GM23338 (cell line): ENCODE results near the gene ERBB3. TPM values are rescaled to one million over a fixed set of nuclear protein-coding genes. Genes with fewer than 3 reads are reported as not detected.

Experiments used
- ATAC-seq: fragments of 200-7000 bp; cut with Tn5 transposase; 3 replicates; pipeline ENCODE4 v1.9.1; 2020
- DNase-seq: peaks from one replicate; pipeline ENCODE4 v3.0.0-alpha.2; 2015; ENCODE audit warnings: low spot score
- H2AFZ ChIP-seq: fragments of 200-600 bp; sonication (generic); 2 replicates; pipeline ENCODE4 v1.8.0; 2016; ENCODE audit warnings: antibody characterized with exemption, mild to moderate bottlenecking, moderate library complexity
- H3F3A ChIP-seq: fragments of 200-600 bp; sonication (generic); replicated peaks from 2 replicates; pipeline ENCODE4 v1.8.0; 2017; ENCODE audit warnings: antibody characterized with exemption, mixed run types, low read depth
- H3K27ac ChIP-seq: fragments of 200-600 bp; sonication (generic); 2 replicates; pipeline ENCODE4 v1.6.1; 2016; ENCODE audit warnings: low read depth
- H3K27me3 ChIP-seq: fragments of 200-600 bp; sonication (generic); 2 replicates; pipeline ENCODE4 v1.8.0; 2016; ENCODE audit warnings: mild to moderate bottlenecking, mixed run types, moderate library complexity; ENCODE audit not compliant: insufficient read depth
- H3K36me3 ChIP-seq: fragments of 200-600 bp; sonication (generic); 2 replicates; pipeline ENCODE4 v1.8.0; 2016; ENCODE audit warnings: mild to moderate bottlenecking; ENCODE audit not compliant: insufficient read depth
- H3K4me1 ChIP-seq: fragments of 200-600 bp; sonication (generic); 2 replicates; pipeline ENCODE4 v1.8.0; 2016; ENCODE audit warnings: mild to moderate bottlenecking, moderate library complexity; ENCODE audit not compliant: insufficient read depth
- H3K4me2 ChIP-seq: fragments of 200-600 bp; sonication (generic); 2 replicates; pipeline ENCODE4 v1.7.1; 2017; ENCODE audit warnings: mixed run types
- H3K4me3 ChIP-seq: fragments of 200-600 bp; sonication (generic); 2 replicates; pipeline ENCODE4 v1.6.1; 2016; ENCODE audit warnings: mixed run types
- H3K79me2 ChIP-seq: fragments of 200-600 bp; sonication (generic); replicated peaks from 2 replicates; pipeline ENCODE4 v1.8.0; 2017; ENCODE audit warnings: mild to moderate bottlenecking; ENCODE audit not compliant: insufficient read depth
- H3K9me2 ChIP-seq: fragments of 200-600 bp; sonication (generic); 2 replicates; pipeline ENCODE4 v1.8.0; 2017; ENCODE audit not compliant: insufficient read depth
- H4K20me1 ChIP-seq: fragments of 200-600 bp; sonication (generic); replicated peaks from 2 replicates; pipeline ENCODE4 v1.8.0; 2017; ENCODE audit warnings: mild to moderate bottlenecking; ENCODE audit not compliant: insufficient read depth
- H3K27ac Mint-ChIP-seq: 2 replicates; pipeline ENCODE4 v1.8.0; 2020; ENCODE audit warnings: inconsistent platforms, mild to moderate bottlenecking, moderate library complexity, mixed read lengths
- H3K27me3 Mint-ChIP-seq: 3 replicates; pipeline ENCODE4 v1.8.0; 2022; ENCODE audit warnings: low read depth, mild to moderate bottlenecking, moderate library complexity, mixed read lengths, inconsistent platforms; ENCODE audit not compliant: insufficient read depth, poor library complexity
- H3K36me3 Mint-ChIP-seq: 3 replicates; pipeline ENCODE4 v1.8.0; 2021; ENCODE audit warnings: low read depth, mild to moderate bottlenecking, inconsistent platforms, moderate library complexity, mixed read lengths
- H3K4me1 Mint-ChIP-seq: 3 replicates; pipeline ENCODE4 v1.8.0; 2020; ENCODE audit warnings: mild to moderate bottlenecking, inconsistent platforms, mixed read lengths
- H3K4me3 Mint-ChIP-seq: 3 replicates; pipeline ENCODE4 v1.8.0; 2021; ENCODE audit warnings: moderate library complexity, mild to moderate bottlenecking, inconsistent platforms, mixed read lengths
- H3K9me3 Mint-ChIP-seq: 3 replicates; pipeline ENCODE4 v1.8.0; 2020; ENCODE audit warnings: moderate library complexity, mild to moderate bottlenecking, inconsistent platforms, mixed read lengths
- CREB1 ChIP-seq: fragments of 250-450 bp; sonication (Bioruptor Pico); IDR thresholded peaks from 2 replicates; pipeline ENCODE4 v1.5.0; 2020; ENCODE audit warnings: low read depth, mild to moderate bottlenecking, moderate library complexity
- CTCF ChIP-seq, 2 experiments: fragments of 200-600 bp in 1 of 2; sonication (generic) in 1 of 2; conservative IDR thresholded peaks; 2 replicates each; pipeline versions ENCODE4 v1.5.1 to v1.6.1; 2016 to 2017; ENCODE audit warnings: antibody characterized with exemption in 2 of 2, low read depth in 2 of 2, mild to moderate bottlenecking in 2 of 2, moderate library complexity in 1 of 2
- ETS1 ChIP-seq: IDR thresholded peaks from 2 replicates; pipeline ENCODE4 v1.6.1; 2016; ENCODE audit warnings: antibody characterized with exemption
- EZH2phosphoT487 ChIP-seq: fragments of 200-600 bp; sonication (generic); IDR thresholded peaks from one replicate; pipeline ENCODE4 v1.8.1; 2018; ENCODE audit warnings: antibody characterized with exemption; ENCODE audit not compliant: unreplicated experiment
- JUNB ChIP-seq: IDR thresholded peaks from one replicate; pipeline ENCODE4 v1.6.1; 2016; ENCODE audit warnings: antibody characterized with exemption; ENCODE audit not compliant: unreplicated experiment
- NANOG ChIP-seq: IDR thresholded peaks from 2 replicates; pipeline ENCODE4 v1.6.1; 2016; ENCODE audit warnings: antibody characterized with exemption, borderline replicate concordance
- POLR2AphosphoS5 ChIP-seq: IDR thresholded peaks from 2 replicates; pipeline ENCODE4 v1.6.1; 2016; ENCODE audit warnings: antibody characterized with exemption, low read depth
- ZNF114 ChIP-seq: fragments of 250-450 bp; sonication (Bioruptor Pico); IDR thresholded peaks from 2 replicates; pipeline ENCODE4 v1.5.0; 2020; ENCODE audit warnings: mild to moderate bottlenecking, moderate library complexity
- ZNF331 ChIP-seq: fragments of 250-450 bp; sonication (Bioruptor Pico); IDR thresholded peaks from 2 replicates; pipeline ENCODE4 v1.5.0; 2020; ENCODE audit warnings: low read depth, mild to moderate bottlenecking, moderate library complexity
- ZNF462 ChIP-seq: fragments of 250-450 bp; sonication (Bioruptor Pico); IDR thresholded peaks from 2 replicates; pipeline ENCODE4 v1.5.0; 2020; ENCODE audit warnings: mild to moderate bottlenecking, moderate library complexity
- polyA plus RNA-seq: library from polyadenylated mRNA; unstranded; fragments of >200 nt; fragmentation: Nextera tagmentation; extraction: Ambion mirVana; gene quantifications from 2 replicates; pipeline ENCODE4 v1.2.1, GENCODE V29; 2016
- total RNA-seq: library from RNA; depleted of rRNA; stranded (reverse); fragments of >200 nt; shearing (Covaris generic); gene quantifications from 2 replicates; pipeline ENCODE4 v1.2.3, GENCODE V29; 2014

The ERBB3 gene
- total and polyA plus RNA-seq, 2 experiments from 2014 or later = 21.0 to 54.4 TPM

- ATAC-seq = peak; percentile 35
- Histone ChIP-seq H3K79me2 (peaks cover 36% of the 10 kb centered on the region), H3K36me3 (peaks cover 42% of the 10 kb centered on the region), H3K27me3 (no peaks in the 10 kb centered on the region), H3K4me2 (peak overlapping the region; percentile 100), H3K4me1 (peaks cover 22% of the 10 kb centered on the region), H3F3A (peaks cover 52% of the 10 kb centered on the region), H3K9me2 (no peaks in the 10 kb centered on the region), H4K20me1 (peaks cover 21% of the 10 kb centered on the region), H2AFZ (peak overlapping the region; percentile 91), H3K4me3 (peak overlapping the region; percentile 99), H3K27ac (peak overlapping the region; percentile 93)
- Mint-ChIP-seq H3K9me3 (no peaks in the 10 kb centered on the region), H3K4me3 (peak overlapping the region; percentile 96), H3K27me3 (peaks cover 13% of the 10 kb centered on the region), H3K4me1 (peaks cover 21% of the 10 kb centered on the region), H3K27ac (peak overlapping the region; percentile 98), H3K36me3 (peaks cover 79% of the 10 kb centered on the region)
- TF ChIP-seq CTCF (conservative IDR thresholded peaks at IDR 0.05; ENCODE audit: low read depth in 2 of 2) = no peak
- no peak for TF ChIP-seq CREB1 (CRISPR knock-in tag)
- TF ChIP-seq JUNB = no peak
- no peak for TF ChIP-seq ETS1
- peak; percentile 39 for DNase-seq
These were observed 25.0 kb downstream of the ERBB3 start for GRCh38 chr12:56104815-56105608.

- ATAC-seq = no peak
- peak overlapping the region; percentile 99 for H3K4me3 ChIP-seq
- TF ChIP-seq POLR2AphosphoS5 (no peak), NANOG (no peak), ZNF114 (CRISPR knock-in tag) (no peak), ZNF462 (CRISPR knock-in tag) (no peak), EZH2phosphoT487 (no peak), ZNF331 (CRISPR knock-in tag) (no peak), CREB1 (CRISPR knock-in tag) (no peak), JUNB (no peak)
These were observed 25.6 kb downstream of the ERBB3 start for GRCh38 chr12:56105609-56105902.

More at GRCh38 chr12:56105609-56105902, 25.6 kb downstream of the ERBB3 start:
- H3K27ac ChIP-seq = 0 out of 2 replicates have a peak overlapping the region, but pooled peaks have one; percentile 65
- H3K9me3 Mint-ChIP-seq = no peaks in the 10 kb centered on the region
- H3K36me3 ChIP-seq = peaks cover 42% of the 10 kb centered on the region
- H3K36me3 Mint-ChIP-seq = peaks cover 79% of the 10 kb centered on the region
- peak overlapping the region; percentile 96 for H3K4me3 Mint-ChIP-seq
- peak overlapping the region; percentile 100 for H3K4me2 ChIP-seq
- no peaks in the 10 kb centered on the region for H3K9me2 ChIP-seq
- DNase-seq = no peak
- H3K27ac Mint-ChIP-seq = peak overlapping the region; percentile 98
- peaks cover 36% of the 10 kb centered on the region for H3K79me2 ChIP-seq
- H3K4me1 ChIP-seq = peaks cover 22% of the 10 kb centered on the region
- peaks cover 13% of the 10 kb centered on the region for H3K27me3 Mint-ChIP-seq
- H3K4me1 Mint-ChIP-seq = peaks cover 21% of the 10 kb centered on the region
- H4K20me1 ChIP-seq = peaks cover 24% of the 10 kb centered on the region
- no peaks in the 10 kb centered on the region for H3K27me3 ChIP-seq
- no peak overlapping the region for H2AFZ ChIP-seq
- H3F3A ChIP-seq = peaks cover 55% of the 10 kb centered on the region
